ENCODE results near the gene UNC5C. TPM values are rescaled to one million over a fixed set of nuclear protein-coding genes. Genes with fewer than 3 reads are reported as not detected.

UNC5C gene
- total RNA-seq, 1 donor from 2014 or later = 0.39 TPM

GRCh38 chr4:95381843-95382580, 166.8 kb downstream of the UNC5C start:
- Histone ChIP-seq H3K4me2 (no peak overlapping the region), H2AFZ (replicated peaks) (no peak overlapping the region), H3K9me3 (ENCODE audit: low read depth) (no peaks in the 10 kb centered on the region), H3K36me3 (no peaks in the 10 kb centered on the region), H3K4me1 (no peaks in the 10 kb centered on the region), H3K27me3 (peaks cover 45% of the 10 kb centered on the region), H3K9ac (no peak overlapping the region), H4K20me1 (ENCODE audit: low read depth) (no peaks in the 10 kb centered on the region), H3K27ac (no peak overlapping the region), H3F3A (ENCODE audit: low read depth) (no peaks in the 10 kb centered on the region), H3K4me3 (no peak overlapping the region), H3K79me2 (ENCODE audit: low read depth) (no peaks in the 10 kb centered on the region)
- TF ChIP-seq CTCF (IDR thresholded peaks at IDR 0.05) (no peak), EZH2 (IDR thresholded peaks at IDR 0.05) (no peak), EZH2phosphoT487 (IDR thresholded peaks at IDR 0.05) (no peak)
- H3K4me3 Mint-ChIP-seq = no peak overlapping the region
- peaks cover 15% of the 10 kb centered on the region for H3K36me3 Mint-ChIP-seq
- H3K27me3 Mint-ChIP-seq (ENCODE audit: insufficient read depth, low read depth) = no peaks in the 10 kb centered on the region
- DNase-seq (ENCODE audit: low spot score) = no peak
- no peak overlapping the region for H3K27ac Mint-ChIP-seq
- no peaks in the 10 kb centered on the region for H3K9me3 Mint-ChIP-seq
- peaks cover 26% of the 10 kb centered on the region for H3K4me1 Mint-ChIP-seq

GRCh38 chr4:95379633-95380032, 169.1 kb downstream of the UNC5C start:
- Histone ChIP-seq H4K20me1 (ENCODE audit: low read depth) (no peaks in the 10 kb centered on the region), H3K4me1 (no peaks in the 10 kb centered on the region), H3K9ac (no peak overlapping the region), H2AFZ (replicated peaks) (no peak overlapping the region), H3K4me2 (no peak overlapping the region), H3K27me3 (peaks cover 21% of the 10 kb centered on the region), H3K9me3 (ENCODE audit: low read depth) (no peaks in the 10 kb centered on the region), H3K36me3 (no peaks in the 10 kb centered on the region), H3K4me3 (no peak overlapping the region), H3K27ac (no peak overlapping the region), H3K79me2 (ENCODE audit: low read depth) (no peaks in the 10 kb centered on the region), H3F3A (ENCODE audit: low read depth) (no peaks in the 10 kb centered on the region)
- Mint-ChIP-seq H3K27me3 (ENCODE audit: insufficient read depth, low read depth) (no peaks in the 10 kb centered on the region), H3K4me3 (no peak overlapping the region), H3K9me3 (no peaks in the 10 kb centered on the region), H3K4me1 (peaks cover 27% of the 10 kb centered on the region), H3K36me3 (peaks cover 9% of the 10 kb centered on the region), H3K27ac (no peak overlapping the region)
- TF ChIP-seq CTCF (IDR thresholded peaks at IDR 0.05) = no peak
- DNase-seq (ENCODE audit: low spot score) = no peak

GRCh38 chr4:95377366-95377900, 171.3 kb downstream of the UNC5C start:
- no peak overlapping the region for H2AFZ ChIP-seq (replicated peaks)
- H3K9ac ChIP-seq = no peak overlapping the region
- H3F3A ChIP-seq (ENCODE audit: low read depth) = no peaks in the 10 kb centered on the region
- no peak overlapping the region for H3K4me2 ChIP-seq
- no peaks in the 10 kb centered on the region for H3K4me1 ChIP-seq
- Mint-ChIP-seq H3K27me3 (ENCODE audit: insufficient read depth, low read depth) (no peaks in the 10 kb centered on the region), H3K9me3 (no peaks in the 10 kb centered on the region), H3K36me3 (peaks cover 8% of the 10 kb centered on the region), H3K4me3 (no peak overlapping the region), H3K4me1 (peaks cover 21% of the 10 kb centered on the region), H3K27ac (no peak overlapping the region)
- H3K79me2 ChIP-seq (ENCODE audit: low read depth) = no peaks in the 10 kb centered on the region
- no peaks in the 10 kb centered on the region for H3K27me3 ChIP-seq
- no peak overlapping the region for H3K27ac ChIP-seq
- H3K4me3 ChIP-seq = no peak overlapping the region
- H4K20me1 ChIP-seq (ENCODE audit: low read depth) = no peaks in the 10 kb centered on the region
- no peaks in the 10 kb centered on the region for H3K36me3 ChIP-seq
- no peaks in the 10 kb centered on the region for H3K9me3 ChIP-seq (ENCODE audit: low read depth)
- DNase-seq (ENCODE audit: low spot score) = no peak
- TF ChIP-seq EZH2phosphoT487 (IDR thresholded peaks at IDR 0.05) (no peak), CTCF (IDR thresholded peaks at IDR 0.05) (no peak), EZH2 (IDR thresholded peaks at IDR 0.05) (no peak)

Data from neural progenitor cell (in vitro differentiated cells).